Measurements from ENCODE around the gene TNFRSF8. TPM values are rescaled to one million over a fixed set of nuclear protein-coding genes. Genes with fewer than 3 reads are reported as not detected.
A peak's percentile ranks its signal among the peaks of the same experiment; 100 is the strongest.

The TNFRSF8 gene
- total RNA-seq (2021; ENCODE audit: unreplicated experiment) (0.13 TPM), Bru-seq, nascent RNA (percentile 12 among the genes with signal in this experiment), BruChase-seq, experiment 1, labeled RNA remaining after a 2-hour chase (percentile 14 among the genes with signal in this experiment), BruChase-seq, experiment 2, labeled RNA remaining after a 6-hour chase (percentile 20 among the genes with signal in this experiment)
- polyA plus RNA-seq (2012; ENCODE audit: insufficient read length), result not detected
- long read RNA-seq, result 0 reads

- CTCF ChIA-PET, result interaction anchor here (0.5 kb wide), 1 partner anchor 135 kb away, joined by 3 read pairs; no protein-coding TSS in a partner anchor
- POLR2A ChIA-PET, result no interaction called here
Observed at GRCh38 chr1:12063141-12064072, at the start of gene TNFRSF8. Gene TNFRSF8 (plus strand): TSS chr1:12063303. CDS start chr1:12063599, 296 bp downstream.

More at GRCh38 chr1:12063141-12064072, at the start of gene TNFRSF8:
- no TSS peak for BruUV-seq (replicated peaks)
- Histone ChIP-seq H3K9me3 (ENCODE audit: control insufficient read depth, insufficient read depth, low read depth, low read length) (no peaks in the 10 kb centered on the region), H3K27ac (ENCODE audit: low read length) (no peak within 1 kb of the TSS), H3K27me3 (ENCODE audit: control insufficient read depth, insufficient read depth, low read length) (peaks cover 2% of the 10 kb centered on the region), H3K4me1 (ENCODE audit: control insufficient read depth, insufficient read depth, low read length) (no peaks in the 10 kb centered on the region), H3K4me3 (ENCODE audit: low read depth in 2 of 2, low read length in 2 of 2) (no peak within 1 kb of the TSS), H3K36me3 (ENCODE audit: control insufficient read depth, insufficient read depth, low read length) (no peaks in the 10 kb centered on the region)
- ATAC-seq (no peak), DNase-seq (ENCODE audit: low read depth, low spot score) (no peak)
- in situ Hi-C loops (cut with HindIII; ENCODE audit: low pct_unique_long_range_greater_than_20kb, low sequenced_read_pairs) (no loop called here), intact Hi-C loops (cut with micrococcal nuclease; ENCODE audit: unreplicated experiment) (no loop called here)
- TF ChIP-seq SIN3A (IDR thresholded peaks at IDR 0.05; ENCODE audit: borderline replicate concordance, insufficient read depth, low read depth, low read length) (no peak), TCF7L2 (IDR thresholded peaks at IDR 0.05; ENCODE audit: low read depth, low read length) (no peak), REST (IDR thresholded peaks at IDR 0.05; ENCODE audit: insufficient read depth in 1 of 2, low read depth in 2 of 2, low read length in 1 of 2) (no peak), POLR2AphosphoS5 (IDR thresholded peaks at IDR 0.05; ENCODE audit: low read depth, low read length) (no peak), CTCF (IDR thresholded peaks at IDR 0.05) (no peak)

Measured in Panc1 (cell line).